C4-2B (cell line): ENCODE measurements around the gene RGS10.

Experiments
- ZFX ChIP-seq: fragments of 450-650 bp; IDR thresholded peaks from 2 replicates; pipeline ENCODE4 v1.6.1; 2017
- TF ChIP-seq, protein P1 (sequence below): fragments of 450-650 bp; conservative IDR thresholded peaks from 2 replicates; pipeline ENCODE4 v1.5.1; 2017; ENCODE audit warnings: mild to moderate bottlenecking

DNA sequence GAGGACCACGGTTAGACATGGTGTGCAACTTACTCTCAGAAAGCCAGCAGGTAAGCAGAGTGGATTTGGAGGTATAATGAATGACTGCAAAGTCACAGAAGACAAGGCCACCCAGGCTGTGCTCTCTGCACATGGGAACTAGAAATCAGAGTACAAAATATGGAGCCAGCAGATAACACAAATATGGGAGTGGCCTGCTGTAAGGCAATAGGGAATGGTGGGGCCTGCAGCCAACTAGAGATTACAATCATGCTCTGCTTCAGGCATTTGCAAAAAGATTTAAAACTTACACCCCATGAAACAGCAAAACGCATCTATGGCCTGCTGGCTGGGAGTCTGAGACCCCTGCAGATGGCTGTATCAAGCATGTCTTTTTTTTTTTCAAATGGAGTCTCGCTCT is 47.0 kb downstream of the RGS10 start:
- TF ChIP-seq, protein P1, sequence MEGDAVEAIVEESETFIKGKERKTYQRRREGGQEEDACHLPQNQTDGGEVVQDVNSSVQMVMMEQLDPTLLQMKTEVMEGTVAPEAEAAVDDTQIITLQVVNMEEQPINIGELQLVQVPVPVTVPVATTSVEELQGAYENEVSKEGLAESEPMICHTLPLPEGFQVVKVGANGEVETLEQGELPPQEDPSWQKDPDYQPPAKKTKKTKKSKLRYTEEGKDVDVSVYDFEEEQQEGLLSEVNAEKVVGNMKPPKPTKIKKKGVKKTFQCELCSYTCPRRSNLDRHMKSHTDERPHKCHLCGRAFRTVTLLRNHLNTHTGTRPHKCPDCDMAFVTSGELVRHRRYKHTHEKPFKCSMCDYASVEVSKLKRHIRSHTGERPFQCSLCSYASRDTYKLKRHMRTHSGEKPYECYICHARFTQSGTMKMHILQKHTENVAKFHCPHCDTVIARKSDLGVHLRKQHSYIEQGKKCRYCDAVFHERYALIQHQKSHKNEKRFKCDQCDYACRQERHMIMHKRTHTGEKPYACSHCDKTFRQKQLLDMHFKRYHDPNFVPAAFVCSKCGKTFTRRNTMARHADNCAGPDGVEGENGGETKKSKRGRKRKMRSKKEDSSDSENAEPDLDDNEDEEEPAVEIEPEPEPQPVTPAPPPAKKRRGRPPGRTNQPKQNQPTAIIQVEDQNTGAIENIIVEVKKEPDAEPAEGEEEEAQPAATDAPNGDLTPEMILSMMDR = no peak
- no peak for TF ChIP-seq ZFX
